HG03135 (cell line): Measurements from ENCODE around the gene HBS1L.

Experiments
- ATAC-seq: cut with Tn5 transposase; IDR thresholded peaks from one replicate; pipeline ENCODE4 v1.9.1; 2021; ENCODE audit warnings: mild to moderate bottlenecking, moderate library complexity; ENCODE audit not compliant: unreplicated experiment

HBS1L gene

DNA sequence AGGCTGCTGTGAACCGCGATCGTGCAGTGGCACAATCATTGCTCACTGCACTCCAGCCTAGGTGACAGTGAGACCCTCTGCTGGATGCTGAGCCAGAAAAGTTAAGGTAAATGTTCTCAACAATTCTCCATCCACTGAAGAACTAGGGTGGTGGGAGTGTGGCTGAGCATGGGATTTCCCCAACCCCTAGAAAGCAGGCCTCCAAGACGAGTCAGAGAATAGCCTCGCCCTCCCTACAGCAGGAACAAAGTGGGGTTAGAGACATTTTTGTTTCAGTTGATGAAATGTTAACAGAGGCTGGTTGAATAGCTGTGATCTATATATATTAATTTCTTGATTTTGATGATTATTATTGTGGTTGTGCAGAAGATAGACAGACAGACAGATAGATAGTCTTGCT, 98.6 kb downstream of the HBS1L start:
- ATAC-seq: no peak

DNA sequence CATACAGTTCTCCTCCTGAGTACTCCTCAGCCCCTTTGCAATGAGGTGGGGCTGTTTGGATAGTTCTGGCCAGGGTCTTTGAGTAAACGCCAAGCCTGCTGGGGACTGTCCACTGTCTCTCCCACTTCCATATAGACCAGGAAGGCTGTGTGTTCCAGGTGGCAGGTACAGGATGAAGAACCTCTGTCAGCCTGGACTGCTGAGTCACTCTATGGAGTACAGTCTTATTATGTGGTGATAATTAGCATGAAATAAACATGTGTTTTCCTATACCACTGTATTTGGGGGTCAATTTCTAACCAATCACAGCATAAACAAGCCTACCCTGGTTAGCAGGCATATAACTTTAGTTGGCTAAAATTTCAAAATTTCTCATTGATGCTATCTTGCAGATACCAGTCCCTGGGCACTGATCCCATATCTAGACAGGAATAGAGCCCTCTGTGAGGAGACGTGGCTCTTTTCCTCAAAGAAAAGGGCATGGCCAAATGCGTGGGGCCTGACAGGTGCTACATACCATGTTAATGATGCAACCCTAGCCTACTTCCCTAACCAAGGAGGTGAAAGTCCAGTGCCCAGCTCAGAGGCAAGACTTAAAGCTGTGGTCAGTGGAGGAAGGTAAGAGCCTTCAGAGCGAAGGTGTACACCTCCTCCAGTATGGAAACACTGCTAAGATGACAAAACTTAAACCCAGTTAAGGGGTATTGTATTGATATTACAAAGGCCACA, 100.2 kb downstream of the HBS1L start:
- ATAC-seq: no peak

DNA sequence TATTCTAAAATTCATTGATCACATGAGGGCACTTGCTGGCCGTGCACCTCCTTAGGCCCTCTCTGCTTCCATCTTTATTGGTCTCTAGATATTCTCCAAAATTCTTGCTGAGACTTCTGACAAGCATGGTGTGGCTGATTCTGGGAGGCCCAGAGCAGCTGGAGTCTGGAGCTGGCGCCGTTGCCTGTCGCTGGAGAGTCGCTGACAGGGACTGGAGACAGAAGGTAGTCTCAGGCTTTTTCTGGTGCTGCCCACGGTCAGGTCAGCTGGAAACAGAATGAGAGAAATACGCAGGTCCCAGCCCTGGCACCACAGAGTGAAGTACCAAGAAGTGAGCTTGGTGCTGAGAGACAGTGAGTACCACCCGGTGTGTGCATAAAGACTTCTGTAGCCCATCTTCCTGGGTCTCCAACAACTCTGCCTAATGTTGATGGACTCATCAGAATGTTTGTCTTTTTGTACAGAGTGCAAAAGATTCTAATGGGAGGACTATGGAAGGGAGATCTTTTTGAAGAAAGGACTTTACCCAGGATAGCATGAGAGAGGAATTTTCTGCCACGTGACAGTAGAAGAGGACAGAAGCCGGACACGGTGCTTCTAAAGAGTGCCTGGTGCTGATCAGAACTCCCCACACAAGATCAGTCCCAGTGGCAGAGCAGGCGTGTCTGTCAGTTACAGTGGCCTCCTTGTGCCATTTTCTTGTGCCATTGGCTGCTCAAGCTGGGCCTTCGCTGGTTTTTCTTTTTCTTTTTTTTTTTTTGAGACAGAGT, 102.9 kb downstream of the HBS1L start:
- no peak for ATAC-seq

DNA sequence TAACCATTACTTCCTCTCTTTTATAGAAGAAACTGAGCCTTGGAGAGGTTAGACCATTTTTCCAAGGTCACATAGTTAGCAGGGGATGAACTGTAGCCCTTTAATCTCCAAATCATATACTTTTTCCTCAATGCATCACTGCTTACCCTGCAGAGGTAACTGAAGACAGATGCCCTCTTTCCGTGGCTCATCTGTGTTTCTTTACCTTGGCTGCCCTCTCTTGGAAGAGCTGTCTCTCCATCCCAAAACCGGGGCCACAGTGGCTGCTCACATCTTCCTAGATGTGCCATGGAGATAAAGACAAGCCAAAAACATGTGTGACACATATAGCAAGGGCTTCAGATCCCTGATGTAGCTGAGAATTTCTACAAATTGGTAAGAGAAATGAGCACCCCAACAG, 104.1 kb downstream of the HBS1L start:
- ATAC-seq: no peak

DNA sequence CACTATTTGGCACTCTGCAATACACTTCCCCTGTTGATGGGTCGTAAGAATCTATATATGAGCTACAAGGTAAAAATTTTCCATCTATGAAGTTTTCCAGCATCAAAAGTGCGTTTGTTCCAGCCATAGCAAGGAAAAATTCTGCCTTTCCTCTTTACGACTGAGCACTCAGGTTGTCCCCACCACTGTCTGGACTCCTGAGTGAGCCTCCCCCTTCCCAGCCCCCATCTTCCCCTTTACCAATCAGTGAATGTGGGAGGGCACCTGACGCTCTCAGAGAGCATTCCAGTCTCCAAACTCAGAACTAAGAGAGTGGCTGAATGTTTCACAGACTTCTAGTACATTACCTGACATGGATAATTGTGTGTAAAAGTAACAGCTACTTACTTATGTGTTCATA, 104.7 kb downstream of the HBS1L start, which contains the start of gene ALDH8A1:
Gene ALDH8A1, minus strand, starts transcription at position 175 of the 400 bp plus-strand sequence. Its CDS starts 48 bp downstream, at position 127.
- no peak for ATAC-seq

DNA sequence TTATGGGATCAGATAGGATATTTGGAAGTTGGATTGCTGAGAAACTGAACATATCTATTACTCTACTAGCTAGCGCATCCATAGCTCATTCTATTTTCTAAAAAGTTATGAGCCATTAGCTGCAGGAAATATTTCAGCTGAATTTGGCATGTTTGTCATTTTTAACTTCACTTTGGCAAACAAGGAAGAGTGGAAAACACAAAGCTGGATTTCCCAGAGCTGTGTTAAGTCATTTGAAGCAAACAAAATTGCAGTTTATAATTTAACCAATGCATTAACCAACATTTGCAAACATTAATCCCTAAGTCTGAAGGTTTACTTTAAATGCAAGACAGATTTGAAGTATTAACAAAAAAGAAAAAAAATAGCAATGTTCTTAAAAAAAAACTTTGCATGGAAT, 105.9 kb downstream of the HBS1L start:
- no peak for ATAC-seq

DNA sequence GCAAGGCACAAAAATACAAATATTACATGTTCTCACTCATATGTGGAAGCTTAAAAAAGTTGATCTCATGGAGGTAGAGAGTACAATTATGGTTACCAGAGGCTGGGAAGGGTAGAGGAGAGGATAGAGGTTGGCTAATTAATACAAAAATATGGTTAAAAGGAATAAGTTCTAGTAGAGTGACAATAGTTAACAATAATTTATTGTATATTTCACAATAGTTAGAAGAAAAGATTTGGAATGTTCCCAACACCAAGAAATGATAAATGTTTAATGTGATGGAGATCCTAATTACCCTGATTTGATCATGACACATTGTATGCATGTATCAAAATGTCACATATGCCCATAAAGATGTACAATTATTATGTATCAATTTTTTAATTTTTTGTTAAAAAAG, 106.5 kb downstream of the HBS1L start:
- ATAC-seq: no peak

DNA sequence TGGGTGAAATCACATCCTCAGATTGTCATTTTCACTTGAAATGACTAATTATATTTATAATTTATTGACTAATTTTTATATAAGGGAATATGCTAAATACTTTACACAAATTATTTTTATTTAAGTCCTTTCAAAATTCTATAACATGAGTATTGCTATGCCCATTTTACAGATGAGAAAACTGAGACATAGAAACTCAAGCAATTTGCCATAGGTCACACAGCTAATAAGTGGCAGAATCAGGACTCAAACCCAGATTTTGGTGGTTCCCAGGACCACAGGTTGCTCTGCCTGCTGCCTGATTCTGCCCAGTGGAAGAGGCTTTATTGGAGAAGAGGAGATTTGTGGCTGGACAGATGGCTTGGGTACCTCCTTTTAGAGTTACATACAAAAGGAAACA, 109.6 kb downstream of the HBS1L start:
- no peak for ATAC-seq

DNA sequence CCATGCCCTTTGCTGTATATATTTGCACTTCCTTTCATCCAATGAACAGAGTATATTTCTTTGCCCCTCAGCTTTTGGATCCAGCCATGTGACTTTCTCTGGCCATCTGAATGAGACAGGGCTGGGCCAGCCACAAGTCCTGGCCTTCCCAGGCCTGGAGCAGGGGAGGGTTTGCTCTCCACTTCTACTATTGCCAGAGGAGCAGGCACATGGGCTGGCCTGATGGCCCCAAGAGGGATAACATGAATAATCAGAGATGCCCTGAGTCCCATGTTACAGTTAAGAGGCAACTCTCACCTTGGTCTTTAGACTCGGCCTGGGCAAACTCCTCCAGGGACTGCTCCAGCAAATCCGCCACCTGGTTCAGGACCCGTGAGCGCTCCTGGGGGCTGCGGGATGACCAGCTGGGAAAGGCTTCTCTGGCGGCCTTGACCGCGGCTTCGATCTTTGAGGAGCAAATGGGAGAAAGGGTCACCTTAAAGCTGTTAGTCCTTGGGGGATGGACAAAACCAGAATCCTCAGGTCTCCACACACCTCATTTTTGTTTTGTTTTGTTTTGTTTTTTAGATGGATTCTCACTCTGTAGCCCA, 111.0 kb downstream of the HBS1L start:
- no peak for ATAC-seq

DNA sequence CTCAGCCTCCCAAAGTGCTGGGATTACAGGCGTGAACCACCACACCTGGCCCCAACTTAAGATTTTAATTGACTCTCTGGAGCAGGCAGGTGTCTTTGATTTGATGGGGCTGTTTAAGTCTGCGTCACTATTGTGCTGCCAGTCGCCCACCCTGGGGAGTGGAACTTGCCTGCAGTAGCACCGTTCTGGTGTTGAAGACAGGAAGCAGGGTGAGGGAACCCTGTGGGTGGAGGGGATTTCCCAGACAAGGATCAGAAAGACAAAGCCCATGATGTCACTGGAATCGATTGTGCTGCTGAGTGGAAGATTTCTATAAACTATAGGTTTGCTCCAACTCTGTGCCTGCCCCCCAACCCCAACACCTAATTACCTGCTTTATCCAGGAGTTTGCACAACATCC, 115.7 kb downstream of the HBS1L start:
- ATAC-seq: no peak

DNA sequence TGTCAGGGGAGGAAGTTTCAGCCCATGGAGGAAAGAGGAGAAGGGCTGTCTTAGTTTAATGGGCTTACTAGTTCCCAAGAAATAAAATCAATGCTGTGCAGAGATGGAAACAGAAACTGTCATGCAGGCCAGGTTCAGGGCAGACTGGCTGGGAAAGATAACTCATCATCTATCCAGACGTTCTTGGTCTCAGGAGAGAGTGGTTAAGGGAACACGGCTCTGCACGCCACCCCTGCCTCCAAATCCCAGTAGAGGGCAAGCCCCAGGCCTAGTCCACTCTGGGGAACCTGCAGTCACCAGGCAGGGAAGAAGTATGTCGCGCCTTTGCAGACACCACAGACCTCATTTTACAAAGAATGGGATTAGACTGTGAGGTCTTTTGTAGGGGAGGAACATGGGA, 117.2 kb downstream of the HBS1L start:
- no peak for ATAC-seq

DNA sequence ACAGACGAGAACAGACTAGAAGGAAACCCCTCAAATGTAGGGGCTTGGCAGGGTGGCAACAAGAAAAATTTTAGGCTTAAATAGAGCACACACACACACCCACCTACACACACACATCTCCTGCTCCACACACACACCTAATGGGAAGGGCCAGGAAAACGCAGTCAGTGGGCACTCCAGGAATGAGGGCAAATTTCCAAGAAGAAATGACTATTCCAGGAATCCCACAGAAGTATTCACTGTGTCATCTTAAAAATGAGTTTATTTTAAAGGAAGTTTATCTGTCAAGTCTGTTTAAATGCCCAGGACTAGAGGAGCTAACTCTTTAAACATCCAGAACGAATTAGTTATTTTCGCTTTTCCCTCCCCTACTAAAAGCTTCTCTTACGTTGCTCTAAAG, 117.7 kb downstream of the HBS1L start:
- no peak for ATAC-seq

DNA sequence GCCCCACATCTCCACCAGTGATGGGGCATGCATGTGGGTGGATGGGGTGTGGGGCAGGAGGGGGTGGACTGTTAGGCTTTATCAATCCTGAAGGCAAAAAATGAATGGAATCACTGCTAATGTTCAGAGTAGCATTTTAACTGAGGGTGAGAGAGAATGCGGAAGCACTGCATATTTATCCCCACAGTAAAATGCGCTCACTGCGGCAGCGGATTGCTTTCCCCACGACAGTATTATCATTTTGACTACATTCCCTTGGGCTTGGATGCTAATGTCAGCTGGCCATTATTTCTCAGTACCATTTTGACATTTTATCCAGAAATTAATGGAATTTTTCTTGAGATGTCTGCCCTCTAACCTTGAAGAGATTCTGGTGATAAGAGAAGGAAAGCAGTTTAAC, 118.1 kb downstream of the HBS1L start:
- ATAC-seq: no peak

DNA sequence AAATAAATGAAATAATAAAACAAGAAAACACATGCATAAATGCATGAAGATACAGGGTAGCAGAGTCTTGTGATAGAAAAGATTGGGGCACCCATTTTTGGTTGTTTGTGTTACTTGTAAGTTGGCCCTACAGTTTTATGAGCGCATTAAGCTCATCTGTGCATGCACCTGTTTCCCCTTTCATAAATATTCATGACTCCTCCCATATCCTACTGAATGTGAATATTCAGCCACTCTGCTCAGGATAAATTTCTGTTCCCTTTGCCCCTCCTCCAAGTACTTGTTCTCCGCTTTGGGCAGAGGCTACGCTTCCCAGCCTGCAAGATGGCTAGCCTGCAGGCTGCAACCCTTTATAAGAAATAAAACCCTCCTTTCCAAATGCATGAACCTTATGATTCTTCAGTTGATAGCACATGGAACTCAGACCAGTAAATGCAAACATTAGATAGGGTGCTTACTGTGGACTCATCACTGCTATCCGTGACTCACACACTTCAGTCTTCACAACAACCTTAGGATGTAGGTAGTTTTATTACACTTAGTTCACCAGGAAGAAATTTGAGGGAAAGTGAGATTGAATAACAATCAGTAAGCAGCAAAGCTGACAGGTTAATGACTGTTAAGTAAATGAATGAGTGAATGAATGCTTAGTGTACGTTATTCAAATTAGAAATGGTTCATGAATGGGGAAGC, 119.7 kb downstream of the HBS1L start:
- ATAC-seq: no peak

DNA sequence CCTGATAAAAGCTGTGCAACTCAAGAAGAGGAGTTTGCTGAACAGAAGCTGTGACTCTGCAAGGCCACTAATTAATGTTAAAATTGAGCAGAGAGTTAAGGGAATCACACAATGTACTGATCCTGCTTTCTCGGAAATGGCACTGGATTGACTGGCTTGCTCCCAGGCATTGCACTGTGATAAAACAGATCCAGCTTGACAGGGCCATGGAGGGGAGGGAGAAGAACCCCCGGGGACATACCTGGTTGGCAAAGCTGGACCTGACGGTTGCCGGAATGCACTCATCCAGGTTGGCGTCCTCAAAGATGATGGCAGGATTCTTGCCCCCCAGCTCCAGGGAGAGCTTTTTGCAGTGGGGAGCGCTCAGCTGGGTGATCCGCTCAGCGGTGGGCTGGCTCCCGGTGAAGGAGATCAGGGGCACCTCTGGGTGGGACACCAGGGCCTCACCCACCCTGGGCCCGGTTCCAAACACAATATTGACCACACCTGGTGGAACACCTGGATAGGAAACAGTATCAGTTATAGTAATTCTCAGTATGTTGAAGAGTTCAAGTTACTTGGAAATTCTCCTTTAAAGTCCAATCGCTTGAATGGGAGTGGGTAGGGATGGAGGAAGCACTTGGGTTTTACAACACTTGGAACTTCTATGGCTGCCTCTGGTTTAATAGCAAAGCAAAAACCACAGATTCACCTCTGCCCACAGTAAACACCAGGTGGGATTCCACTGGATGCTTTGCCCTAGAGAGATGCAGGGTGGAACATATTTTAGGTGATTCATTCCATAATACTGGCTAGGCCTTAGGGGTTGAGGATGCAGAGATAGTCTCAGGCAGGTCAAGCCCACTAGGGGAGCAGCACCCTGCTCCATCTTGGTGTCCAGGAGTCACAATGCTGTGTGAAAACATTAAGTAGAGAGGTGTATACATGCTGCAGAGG, 121.8 kb downstream of the HBS1L start:
- no peak for ATAC-seq

DNA sequence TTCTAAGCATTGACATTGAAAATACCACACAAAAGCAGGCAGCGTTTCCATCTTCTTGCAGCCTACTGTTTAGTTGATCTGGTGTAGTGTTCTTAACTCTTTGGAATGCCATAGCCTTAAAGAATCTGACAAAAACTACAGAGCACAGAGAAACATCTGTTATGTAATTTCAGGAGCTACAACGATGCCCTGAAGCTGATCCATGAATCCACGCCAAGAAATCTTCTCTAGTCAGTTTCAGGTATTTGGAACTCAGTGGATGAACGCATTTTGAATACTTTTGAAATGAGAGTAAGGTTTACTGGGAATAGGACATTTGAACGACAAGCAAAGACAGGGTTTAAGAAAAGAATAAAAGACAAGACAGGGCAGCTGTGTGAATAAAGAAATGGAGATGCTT, 122.5 kb downstream of the HBS1L start:
- no peak for ATAC-seq

DNA sequence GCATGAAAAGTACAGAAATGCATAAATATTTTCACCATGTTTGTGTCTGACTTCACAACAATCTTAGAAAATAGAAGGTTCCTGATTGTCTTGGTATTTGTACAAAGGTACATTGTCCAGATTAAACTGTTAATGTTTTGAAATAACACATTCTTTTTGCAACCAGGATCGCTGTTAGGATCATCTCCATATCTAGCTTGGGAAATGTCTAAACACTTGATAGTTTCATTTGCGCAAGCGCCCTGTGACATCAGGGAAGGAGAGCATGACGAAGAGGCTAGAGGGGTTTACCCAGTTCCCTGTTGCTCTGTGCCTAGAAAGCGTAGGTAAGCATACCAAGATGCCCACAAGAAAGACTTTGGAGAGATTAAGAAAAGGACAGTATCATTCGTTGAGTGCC, 124.2 kb downstream of the HBS1L start:
- ATAC-seq: no peak

DNA sequence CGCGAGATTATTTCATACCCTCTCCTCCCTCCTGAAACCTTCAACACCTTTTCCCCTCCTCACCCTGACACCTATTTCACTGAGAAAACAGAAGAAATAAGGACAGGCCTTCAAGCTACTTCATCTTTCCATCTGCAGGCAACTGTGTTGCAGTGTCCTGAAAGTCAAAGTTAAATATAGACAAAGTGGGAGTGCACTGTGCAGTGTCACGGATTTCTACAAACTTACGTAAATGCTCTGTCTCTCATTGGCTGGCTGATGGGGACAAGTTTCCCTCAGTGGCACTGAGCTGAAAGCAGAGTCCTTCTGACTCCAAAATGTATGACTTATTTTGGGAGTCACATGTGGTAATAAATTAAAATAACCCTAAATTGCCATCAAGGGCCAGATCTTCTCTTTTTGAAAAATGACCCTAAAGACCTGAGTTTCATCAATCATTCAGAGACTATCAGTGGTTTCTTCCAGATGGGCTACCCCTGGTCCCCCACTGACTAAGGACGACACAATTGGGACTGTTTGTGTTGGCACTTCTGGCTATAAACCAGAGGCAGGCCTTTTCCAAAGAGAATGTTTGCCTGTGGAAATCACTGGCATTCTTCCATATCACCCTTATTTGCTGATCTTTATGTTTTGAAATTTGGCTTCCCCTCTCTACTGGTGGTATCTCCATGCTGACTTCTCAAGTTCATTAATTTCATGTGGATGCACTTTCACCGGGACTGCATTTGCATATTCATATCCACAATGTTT, 126.3 kb downstream of the HBS1L start:
- ATAC-seq: no peak

DNA sequence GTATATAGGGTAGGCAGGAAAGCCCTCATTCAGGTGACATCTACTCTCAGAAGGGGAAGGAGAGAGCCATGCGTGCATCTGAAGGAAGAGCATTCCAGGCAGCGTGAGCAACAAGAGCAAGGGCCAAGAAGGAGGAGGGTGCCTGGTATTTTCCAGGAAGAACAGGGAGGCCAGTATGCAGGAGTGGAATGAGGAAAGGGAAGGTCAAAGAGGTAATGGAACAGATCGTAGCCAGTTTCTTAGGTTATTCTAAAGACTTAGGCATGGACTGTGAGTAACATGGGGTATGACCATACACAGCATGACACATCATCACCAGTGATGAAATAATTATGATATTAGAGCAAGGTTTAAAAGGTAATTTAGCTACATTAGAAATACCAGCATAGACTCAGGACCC, 128.8 kb downstream of the HBS1L start:
- ATAC-seq: no peak
